ENCODE measurements around the gene DTNB.

DNA sequence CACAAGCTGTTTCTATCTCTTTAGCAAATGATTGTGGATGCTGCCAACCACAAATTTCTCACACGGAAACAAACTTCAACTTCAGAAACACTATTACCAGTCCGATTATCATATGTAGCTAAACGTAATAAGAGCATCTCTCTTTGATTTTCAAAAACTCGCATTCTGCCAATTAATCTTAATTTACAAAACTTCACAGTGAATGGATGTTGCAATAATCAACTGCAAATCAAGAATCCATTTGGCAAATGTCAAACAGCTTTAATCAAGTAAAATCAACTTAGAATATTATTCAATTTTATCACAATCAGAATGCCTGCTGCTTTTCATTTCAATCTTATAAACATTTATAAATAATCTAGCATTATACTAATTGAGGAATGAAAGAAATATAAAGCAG lies 54.2 kb downstream of the DTNB start:
- TF ChIP-seq ZNF24 (tag by site-specific recombination; IDR thresholded peaks at IDR 0.05) (no peak), ZNF670 (tag by site-specific recombination; IDR thresholded peaks at IDR 0.05; ENCODE audit: low read depth) (no peak), BCL11B (tag by site-specific recombination; IDR thresholded peaks at IDR 0.05; ENCODE audit: low read depth) (no peak), GLIS2 (tag by site-specific recombination; IDR thresholded peaks at IDR 0.05) (no peak), ZNF274 (IDR thresholded peaks at IDR 0.05; ENCODE audit: low read length) (no peak), ZNF274 (tag by site-specific recombination; IDR thresholded peaks at IDR 0.05; ENCODE audit: borderline replicate concordance) (no peak), YY1 (tag by site-specific recombination; IDR thresholded peaks at IDR 0.05) (no peak), ZNF184 (tag by site-specific recombination; IDR thresholded peaks at IDR 0.05) (no peak)
- TF ChIP-seq, protein P1, sequence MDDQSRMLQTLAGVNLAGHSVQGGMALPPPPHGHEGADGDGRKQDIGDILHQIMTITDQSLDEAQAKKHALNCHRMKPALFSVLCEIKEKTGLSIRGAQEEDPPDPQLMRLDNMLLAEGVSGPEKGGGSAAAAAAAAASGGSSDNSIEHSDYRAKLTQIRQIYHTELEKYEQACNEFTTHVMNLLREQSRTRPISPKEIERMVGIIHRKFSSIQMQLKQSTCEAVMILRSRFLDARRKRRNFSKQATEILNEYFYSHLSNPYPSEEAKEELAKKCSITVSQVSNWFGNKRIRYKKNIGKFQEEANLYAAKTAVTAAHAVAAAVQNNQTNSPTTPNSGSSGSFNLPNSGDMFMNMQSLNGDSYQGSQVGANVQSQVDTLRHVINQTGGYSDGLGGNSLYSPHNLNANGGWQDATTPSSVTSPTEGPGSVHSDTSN (CRISPR knock-in tag; IDR thresholded peaks at IDR 0.05), result no peak
